CD4-positive, alpha-beta T cell treated with Interleukin-2 at 100 ng/mL for 4 hours (primary cell): ENCODE results near the gene RUFY2.
"Not testable (repeated sequence)": the region's sequence is repeated elsewhere in the genome, so short reads cannot be mapped to it uniquely, and the experiment has no call there.

Experiments
- DNase-seq: peaks from one replicate; pipeline ENCODE4 v3.0.0-alpha.2; 2020; ENCODE audit warnings: low spot score

The RUFY2 gene

DNA sequence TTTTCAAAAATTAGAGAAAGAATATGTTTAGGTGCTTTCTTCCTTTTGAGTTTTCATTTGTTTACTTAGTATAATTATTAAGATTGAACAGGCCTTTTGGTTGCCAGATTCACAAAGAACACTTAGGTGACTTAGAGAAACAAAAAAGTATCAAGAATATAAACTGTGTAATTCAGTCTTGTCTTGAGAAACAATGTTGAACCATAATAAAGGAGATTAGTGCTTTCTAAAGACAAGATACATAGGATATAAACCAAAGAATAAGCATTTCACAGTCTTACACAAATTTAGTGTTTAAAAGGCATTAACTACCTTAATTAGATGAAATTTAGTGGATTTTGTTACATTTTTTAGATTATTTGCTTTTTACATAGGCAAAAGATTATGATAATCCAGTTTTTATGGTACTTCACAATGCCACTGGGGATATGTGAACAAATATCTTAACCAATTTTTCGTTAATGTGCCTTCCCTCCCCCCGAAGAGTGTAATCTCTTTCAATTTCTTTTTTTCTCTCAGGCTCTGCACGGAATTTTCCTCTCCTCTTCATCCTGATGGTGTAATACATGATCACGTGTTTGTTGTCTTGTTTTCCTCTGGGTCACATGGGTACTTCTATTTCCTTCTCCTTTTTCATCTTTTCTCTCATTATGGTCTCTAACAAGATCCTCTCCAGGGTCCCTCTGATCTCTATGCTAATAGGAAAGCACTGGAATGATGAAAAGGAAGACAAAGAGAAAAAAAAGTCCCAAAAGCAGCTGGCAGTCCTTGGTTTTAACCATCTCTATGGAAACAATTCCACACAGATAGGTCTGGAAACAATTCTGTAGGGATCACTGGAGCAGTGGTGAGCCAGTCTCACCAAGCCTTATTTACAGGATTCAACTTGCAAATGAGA lies 78.9 kb downstream of the RUFY2 start:
- no peak for DNase-seq

DNA sequence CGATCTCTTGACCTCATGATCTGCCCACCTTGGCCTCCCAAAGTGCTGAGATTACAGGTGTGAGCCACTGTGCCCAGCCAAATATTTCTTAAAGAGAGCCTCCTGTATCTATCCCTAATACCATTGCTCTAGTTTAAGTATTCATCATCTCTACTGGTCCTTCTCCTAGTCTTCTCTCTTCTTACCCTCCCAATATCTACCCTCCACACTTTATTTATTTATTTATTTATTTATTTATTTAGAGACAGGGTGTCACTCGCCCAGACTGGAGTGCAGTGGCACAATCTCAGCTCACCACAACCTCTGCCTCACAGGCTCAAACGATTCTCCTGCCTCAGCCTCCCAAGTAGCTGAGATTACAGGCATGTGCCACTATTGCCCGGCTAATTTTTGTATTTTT lies 82.7 kb downstream of the RUFY2 start:
- DNase-seq = not testable (repeated sequence)

DNA sequence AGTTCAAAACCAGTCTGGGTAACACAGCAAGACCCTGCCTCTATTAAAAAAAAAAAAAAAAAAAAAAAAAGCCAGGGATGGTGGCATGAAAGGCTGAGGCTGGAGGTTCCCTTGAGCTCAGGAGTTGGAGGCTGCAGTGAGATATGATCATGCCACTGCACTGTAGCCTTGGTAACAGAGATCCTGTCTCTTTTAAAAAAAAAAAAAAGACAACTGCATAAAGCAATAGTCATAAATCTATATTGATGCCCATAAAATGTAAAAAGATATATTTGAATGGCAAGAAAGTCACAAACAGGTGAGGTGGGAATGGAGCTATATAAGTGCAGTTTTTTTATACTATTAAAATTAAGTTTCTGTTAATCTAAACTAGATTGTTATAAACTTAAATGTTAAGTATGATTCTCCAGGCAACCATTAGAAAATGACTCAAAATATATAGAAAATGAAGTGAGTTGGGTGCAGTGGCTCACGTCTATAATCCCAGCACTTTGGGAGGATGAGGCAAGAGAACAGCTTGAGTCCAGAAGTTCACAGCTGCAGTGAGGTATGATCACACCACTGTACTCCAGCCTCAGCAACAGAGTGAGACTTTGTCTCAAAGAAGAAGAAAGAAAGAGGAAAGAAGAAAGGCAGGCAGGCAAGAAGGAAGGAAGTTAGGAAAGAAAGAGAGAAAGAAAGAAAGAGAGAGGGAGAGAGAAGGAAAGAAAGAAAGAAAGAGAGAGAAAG lies 88.6 kb downstream of the RUFY2 start:
- DNase-seq = no peak

DNA sequence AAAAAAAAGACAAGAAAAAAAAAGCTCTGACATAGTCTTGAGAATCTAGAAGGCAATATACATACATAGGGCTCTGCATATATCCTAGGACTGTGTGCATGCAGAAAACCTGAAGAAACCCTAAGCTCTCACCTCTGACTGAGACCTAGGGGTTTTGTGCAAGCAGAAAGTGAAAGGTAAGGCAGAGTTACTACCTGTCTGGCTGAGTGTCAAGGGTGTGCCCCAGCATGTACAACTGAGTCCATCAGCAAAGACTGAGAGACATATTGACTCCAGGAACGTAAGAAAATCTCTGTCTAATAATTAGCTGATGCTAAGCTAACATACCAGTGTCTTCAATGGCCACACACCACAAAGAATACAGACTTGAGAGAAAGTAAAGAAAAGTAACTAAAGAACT lies 91.5 kb downstream of the RUFY2 start:
- DNase-seq = no peak

DNA sequence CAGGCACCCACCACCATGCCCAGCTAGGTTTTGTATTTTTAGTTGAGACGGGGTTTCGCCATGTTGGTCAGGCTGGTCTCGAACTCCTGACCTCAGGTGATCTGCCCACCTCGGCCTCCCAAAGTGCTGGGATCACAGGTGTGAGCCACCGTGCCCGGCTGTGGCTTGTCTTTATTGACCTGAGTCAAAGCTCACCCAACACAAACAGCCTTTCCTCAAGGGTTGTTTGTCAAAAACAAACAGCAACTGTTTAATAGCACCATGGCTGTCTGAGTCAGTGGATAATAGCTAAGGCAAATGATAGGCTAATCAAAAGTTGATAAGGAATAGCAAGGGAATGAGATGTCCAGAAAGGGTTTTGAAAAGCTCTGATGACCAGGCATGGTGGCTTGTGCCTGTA lies 92.1 kb downstream of the RUFY2 start:
- DNase-seq = not testable (repeated sequence)

DNA sequence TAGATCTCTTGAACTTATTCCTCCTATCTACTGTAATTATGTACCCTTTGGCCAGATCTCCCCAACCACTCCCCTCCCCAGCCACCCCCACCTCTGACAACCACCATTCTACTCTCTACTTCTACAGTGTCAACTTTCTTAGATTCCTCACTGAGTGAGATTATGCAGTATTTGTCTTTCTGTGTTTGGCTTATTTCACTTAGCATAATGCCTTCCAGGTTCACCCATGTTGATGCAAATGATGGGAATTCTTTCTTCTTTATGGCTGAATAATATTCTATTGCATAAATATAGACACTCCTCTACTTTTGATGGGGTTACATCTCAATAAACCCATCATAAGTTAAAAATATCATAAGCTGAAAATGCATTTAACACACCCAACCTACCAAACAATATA lies 96.5 kb downstream of the RUFY2 start:
- no peak for DNase-seq

DNA sequence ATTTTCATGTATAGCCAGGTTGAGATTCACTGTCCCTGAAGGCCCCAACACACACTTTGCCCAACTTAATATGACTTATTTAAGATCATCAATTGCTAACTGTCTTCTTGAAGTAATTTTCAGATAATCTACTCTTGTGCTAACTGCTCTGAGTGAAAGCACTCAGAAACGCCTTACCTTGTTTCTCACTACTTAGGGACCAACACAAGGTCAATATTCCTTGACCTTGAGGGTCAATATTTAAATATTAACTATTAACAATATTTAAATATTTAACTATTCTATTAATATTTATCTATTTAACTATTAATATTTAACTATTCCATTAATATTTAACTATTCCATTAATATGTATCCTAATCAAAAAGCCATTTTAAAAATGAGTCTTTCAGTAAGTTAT lies 101.2 kb downstream of the RUFY2 start:
- DNase-seq = no peak

DNA sequence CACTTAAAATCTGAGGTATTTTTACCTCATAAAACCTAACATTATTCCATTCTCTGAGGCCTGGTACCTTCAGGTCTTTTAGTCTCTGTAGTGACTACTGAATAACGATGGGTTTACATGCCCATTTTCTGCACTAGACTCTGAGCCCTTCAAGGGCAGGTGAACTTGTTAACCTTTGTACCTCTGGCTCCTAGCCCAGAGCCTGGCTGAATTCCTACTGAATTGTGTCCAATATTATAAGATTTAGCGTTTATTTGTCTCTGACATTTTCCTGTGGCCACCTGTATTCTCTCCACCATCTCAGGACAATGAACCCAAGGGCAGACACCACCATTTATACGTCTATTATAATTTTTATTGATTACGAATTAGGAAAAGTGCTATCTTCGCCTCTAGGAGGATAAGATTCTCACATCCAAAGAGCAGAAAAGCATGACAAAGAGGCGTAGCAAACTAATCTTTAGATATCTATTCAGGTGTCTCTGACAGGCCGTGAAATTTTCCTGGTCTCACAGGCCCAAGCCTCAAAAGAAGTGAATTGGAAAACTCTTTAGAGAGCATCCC lies 103.1 kb downstream of the RUFY2 start:
- DNase-seq = no peak

DNA sequence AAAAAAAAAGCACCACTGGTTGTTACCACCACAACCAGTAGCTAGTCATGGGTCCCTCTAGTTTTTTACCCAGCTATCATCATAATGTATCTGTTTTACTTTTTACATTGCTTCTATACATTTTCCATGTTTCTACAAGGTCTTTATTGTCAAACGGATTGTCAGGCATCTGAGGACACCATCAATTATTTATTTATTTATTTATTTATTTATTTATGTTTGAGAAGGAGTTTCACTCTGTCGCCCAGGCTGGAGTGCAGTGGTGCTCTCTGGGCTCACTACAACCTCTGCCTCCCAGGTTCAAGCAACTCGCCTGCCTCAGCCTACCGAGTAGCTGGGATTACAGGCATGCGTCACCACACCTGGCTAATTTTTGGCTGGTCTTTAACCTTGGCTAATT lies 104.2 kb downstream of the RUFY2 start:
- DNase-seq = no peak

DNA sequence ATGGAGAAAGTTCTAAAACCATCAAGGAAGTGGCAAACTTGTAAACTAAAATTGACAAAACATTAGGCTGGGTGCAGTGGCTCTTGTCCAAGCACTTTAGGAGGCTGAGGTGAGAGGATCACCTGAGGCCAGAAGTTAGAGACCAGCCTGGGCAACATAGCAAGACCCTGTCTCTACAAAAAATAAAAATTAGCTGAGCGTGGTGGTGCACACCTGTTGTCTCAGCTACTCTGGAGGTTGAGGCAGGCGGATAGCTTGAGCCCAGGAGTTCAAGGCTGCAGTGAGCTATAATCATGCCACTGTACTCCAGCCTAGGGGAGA lies 104.6 kb downstream of the RUFY2 start:
- DNase-seq = no peak

DNA sequence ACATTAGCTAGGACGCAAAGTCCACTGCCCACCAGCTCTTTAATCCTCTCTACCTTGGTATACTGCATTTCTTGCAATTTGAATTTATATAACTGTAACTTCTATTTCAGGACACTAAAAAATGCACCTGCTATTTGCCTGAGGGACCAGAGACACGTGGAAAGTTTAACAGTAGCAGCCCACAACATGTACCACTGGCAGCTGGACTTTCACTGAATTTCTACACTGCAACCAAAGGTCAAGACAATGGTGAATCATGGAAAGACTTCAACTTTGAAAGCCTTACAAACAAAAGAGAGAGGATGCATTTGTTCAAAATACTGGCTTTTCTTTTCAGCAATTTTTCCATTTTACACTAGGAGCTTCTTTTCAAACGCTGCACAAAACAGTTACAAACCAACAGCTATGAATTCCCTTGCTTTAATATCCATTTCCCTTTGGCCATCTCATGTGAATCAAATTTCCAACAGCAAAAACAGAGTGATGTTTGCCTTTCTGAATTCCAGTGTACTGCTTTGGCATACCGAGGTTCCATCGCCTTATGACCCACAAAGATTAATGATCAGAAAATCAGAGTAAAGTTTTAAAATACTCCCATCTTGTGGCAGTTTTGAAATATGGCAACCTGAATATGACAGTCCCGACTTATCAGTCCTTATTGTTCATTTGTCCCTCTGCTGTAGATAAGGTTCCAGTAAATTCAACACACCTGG lies 105.1 kb downstream of the RUFY2 start:
- peak; percentile 38 for DNase-seq

DNA sequence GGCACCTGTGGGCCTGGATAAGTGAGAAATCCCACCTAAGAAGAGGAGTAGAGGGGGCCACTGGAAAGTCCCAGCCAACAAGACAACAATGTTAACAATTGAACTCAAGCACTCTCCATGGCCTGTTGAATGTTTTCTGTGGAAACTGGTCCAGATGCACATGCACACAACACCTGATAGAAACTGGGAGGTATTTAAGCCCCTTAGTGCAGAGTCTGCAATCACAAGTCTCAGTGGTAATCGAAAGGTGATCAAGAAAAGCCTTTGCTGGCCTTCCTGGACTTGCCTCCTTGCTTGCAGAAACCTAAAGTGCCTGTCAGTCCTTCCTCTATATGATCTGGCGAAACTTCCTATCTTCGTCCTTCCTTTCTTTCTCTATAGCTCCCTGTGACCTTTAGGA lies 105.8 kb downstream of the RUFY2 start:
- DNase-seq = no peak

DNA sequence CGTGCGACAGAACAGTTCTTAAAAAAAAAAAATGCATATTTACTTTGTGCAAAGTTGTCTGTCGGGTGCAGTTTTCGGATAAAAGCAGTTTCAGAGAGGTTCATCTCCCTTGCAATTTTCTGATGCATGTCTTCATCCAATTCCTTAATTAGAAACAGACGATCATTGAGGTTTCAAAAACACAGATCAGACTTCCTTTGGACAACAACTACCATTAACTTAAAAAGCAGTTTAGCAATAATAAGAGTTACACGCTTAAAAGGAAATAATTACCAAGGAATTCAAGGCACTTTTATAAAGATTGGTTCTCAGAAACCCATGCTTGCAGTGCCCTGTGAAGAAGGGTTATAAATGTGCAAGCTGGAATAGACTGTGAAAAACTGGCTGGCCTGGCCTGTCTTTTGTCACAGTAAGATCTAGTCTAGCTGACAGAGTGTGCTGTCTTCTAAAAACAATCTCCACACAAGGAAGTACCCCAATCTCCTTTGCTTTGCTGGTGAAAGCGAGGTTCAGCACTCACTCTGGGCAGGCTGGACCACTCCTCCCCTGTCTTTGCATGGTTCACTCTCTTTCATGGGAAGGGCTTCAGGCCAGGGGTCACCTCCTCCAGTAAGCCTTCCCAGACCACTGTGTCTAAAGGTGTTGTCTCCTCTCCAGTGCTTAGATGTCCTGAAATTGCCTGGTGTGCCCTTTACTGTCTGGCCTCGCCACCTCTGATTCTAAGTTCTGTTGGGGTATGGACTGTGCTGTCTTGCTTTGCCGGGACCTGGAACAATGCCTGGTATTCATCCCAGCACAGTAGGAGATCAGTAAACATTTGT lies 110.0 kb downstream of the RUFY2 start:
- DNase-seq = no peak
